Spinal cord (tissue), 10 donors: ENCODE results near the gene FBRSL1. TPM values are rescaled to one million over a fixed set of nuclear protein-coding genes. Genes with fewer than 3 reads are reported as not detected.

Source experiments
- DNase-seq, 6 donors: peaks; one replicate each; pipeline versions ENCODE4 v3.0.0 to v3.0.0-alpha.2; 2013 to 2015; ENCODE audit warnings: low spot score in 6 of 6, low read depth in 4 of 6
- H3K27ac ChIP-seq: one replicate; pipeline ENCODE4 v1.5.1; 2013; ENCODE audit warnings: low read depth, low read length, control low read depth
- H3K27me3 ChIP-seq: one replicate; pipeline ENCODE4 v1.6.1; 2013; ENCODE audit warnings: low read length; ENCODE audit not compliant: control insufficient read depth, insufficient read depth
- H3K36me3 ChIP-seq: one replicate; pipeline ENCODE4 v1.6.1; 2013; ENCODE audit warnings: low read length; ENCODE audit not compliant: control insufficient read depth, insufficient read depth
- H3K4me1 ChIP-seq: one replicate; pipeline ENCODE4 v1.6.1; 2013; ENCODE audit warnings: low read length; ENCODE audit not compliant: control insufficient read depth, insufficient read depth
- H3K4me3 ChIP-seq: one replicate; pipeline ENCODE4 v1.5.1; 2013; ENCODE audit warnings: low read depth, low read length, control low read depth
- H3K9me3 ChIP-seq: one replicate; pipeline ENCODE4 v1.6.1; 2013; ENCODE audit warnings: low read length; ENCODE audit not compliant: control insufficient read depth, insufficient read depth
- WGBS: methylation state at CpG from one replicate; pipeline ENCODE4 v1.1.5; 2013; ENCODE audit warnings: missing lambda C conversion rate; ENCODE audit not compliant: insufficient coverage; 5-methylcytosine and 5-hydroxymethylcytosine counted together
- polyA plus RNA-seq, 2 donors: library from polyadenylated mRNA; unstranded; fragments of 120-200 nt; gene quantifications; one replicate each; pipeline ENCODE4 v1.2.1, GENCODE V29; 2013; ENCODE audit not compliant: insufficient read length in 2 of 2
- total RNA-seq, 2 donors: library from RNA; depleted of rRNA in 1 of 2; stranded (reverse); fragments of 120-200 nt in 1 of 2; fragments of >200 nt in 1 of 2; gene quantifications; one replicate each; pipeline versions ENCODE4 v1.2.3 to v1.2.4, GENCODE V29; 2013 to 2014
- donor health status: healthy.

Gene FBRSL1
- total and polyA plus RNA-seq, 4 donors, result 4.1 to 106 (median 54.0) TPM

- no peaks in the 10 kb centered on the region for H3K27me3 ChIP-seq
- peaks cover 41% of the 10 kb centered on the region for H3K4me1 ChIP-seq
- DNase-seq, result no peak
- no peak overlapping the region for H3K27ac ChIP-seq
- peaks cover 3% of the 10 kb centered on the region for H3K36me3 ChIP-seq
- no peaks in the 10 kb centered on the region for H3K9me3 ChIP-seq
- 95% methylated on average over 14 of the region's 14 CpGs for WGBS
- H3K4me3 ChIP-seq, result no peak overlapping the region
These were observed 42.6 kb upstream of the FBRSL1 start for GRCh38 chr12:132447327-132447720.

DNA sequence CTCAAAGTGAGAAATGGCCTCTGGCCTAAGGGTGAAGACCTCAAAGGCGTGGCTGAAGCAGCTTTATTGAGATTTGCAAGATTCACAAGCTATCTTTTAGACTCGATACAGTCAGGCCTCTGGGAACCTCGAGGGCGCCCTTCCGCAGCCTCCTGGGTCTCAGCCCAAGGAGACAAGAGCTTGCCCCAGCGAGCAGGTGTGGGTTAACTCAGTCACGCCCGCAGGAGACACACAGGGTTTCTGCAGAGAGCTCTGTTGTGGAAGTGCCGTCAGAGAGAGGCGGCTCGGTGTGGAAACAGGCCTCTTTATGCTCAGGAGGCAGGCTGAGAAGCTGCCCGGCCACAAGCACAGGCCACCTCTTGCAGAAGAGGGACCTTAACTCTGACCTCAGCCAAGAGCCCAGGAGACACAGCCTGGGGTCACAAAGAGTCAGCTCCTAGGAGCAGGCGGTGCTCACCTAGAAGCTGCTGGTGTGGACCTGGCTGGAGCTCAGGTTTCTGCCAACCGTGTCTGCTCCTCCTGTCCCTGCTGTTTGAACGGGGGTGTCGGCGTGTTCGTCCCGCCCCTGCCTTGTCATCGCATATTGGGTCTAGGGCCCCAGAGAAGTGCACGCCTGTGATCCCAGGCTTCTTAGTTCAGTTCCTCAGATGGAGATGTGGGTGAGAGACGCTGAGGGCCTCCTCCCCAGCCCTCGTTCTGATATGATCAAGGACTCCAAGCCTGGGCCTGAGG lies 42.1 kb upstream of the FBRSL1 start:
- DNase-seq, result no peak
- Histone ChIP-seq H3K27me3 (no peaks in the 10 kb centered on the region), H3K4me1 (peaks cover 41% of the 10 kb centered on the region), H3K27ac (no peak overlapping the region), H3K4me3 (no peak overlapping the region), H3K36me3 (peaks cover 3% of the 10 kb centered on the region), H3K9me3 (no peaks in the 10 kb centered on the region)
- WGBS, result 90% methylated on average over 23 of the region's 23 CpGs

DNA sequence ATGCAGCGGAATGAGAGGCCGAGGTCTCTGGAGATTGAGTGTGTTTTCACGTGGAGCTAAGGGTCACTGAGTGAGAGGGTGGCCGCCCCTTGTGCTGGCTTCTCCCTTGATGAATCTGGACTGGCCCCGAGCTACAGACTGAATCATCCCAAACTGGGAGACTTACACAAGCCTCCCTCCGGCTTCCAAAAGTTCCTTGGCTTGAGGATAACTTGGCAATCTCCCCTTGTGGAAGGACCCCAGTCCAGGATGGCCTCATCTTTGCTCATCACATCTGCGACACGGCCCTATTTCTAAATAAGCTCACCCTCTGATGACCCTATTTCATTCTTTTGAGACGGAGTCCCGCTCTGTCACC lies 41.5 kb upstream of the FBRSL1 start:
- WGBS, result 92% methylated on average over 10 of the region's 10 CpGs
- H3K4me3 ChIP-seq, result no peak overlapping the region
- H3K36me3 ChIP-seq, result peaks cover 3% of the 10 kb centered on the region
- H3K4me1 ChIP-seq, result peaks cover 41% of the 10 kb centered on the region
- H3K27ac ChIP-seq, result no peak overlapping the region
- H3K27me3 ChIP-seq, result no peaks in the 10 kb centered on the region
- DNase-seq, result no peak
- H3K9me3 ChIP-seq, result no peaks in the 10 kb centered on the region

DNA sequence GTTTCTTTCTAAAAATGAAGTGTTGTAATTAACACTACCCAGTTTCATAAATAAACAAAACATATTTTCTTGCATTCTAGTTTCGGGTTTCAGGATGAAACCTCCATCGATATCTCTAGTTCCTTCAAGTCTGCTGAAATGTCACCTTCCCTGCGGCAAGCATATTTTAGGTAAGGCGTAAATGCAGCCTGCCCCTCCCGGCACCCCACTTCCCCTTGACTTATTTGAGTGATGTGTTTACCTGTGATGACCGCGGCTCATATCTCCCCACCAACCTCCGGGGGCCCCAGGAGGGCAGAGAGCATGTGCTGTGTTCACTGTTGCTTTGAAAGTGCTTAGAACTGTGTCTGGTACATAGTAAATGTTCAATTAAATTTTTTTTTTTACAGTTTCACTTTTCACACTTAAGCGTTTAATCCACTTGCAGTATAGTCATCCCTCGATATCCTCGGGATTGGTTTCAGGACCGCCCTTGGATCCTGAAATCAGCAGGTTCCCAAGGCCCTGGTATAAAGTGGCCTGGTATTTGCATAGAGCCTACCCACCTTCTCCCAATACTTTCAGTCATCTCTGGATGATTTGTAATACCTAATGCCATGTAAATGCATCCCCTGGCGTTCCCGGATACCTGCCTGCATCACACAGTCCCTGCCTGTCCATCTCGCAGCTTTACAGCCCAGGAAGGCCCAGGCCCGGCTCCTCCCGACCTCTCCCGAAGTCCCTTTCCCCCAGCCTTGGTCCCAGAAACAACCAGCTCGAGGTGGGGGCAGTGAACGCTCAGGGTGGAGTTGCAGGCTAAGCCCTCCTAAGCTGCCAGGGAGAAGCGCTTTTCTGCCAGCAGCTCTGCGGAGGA lies 40.2 kb upstream of the FBRSL1 start:
- WGBS, result 37% methylated on average over 13 of the region's 22 CpGs
- peak overlapping the region; percentile 25 for H3K27ac ChIP-seq
- DNase-seq, result no peak
- H3K4me1 ChIP-seq, result peaks cover 32% of the 10 kb centered on the region
- H3K4me3 ChIP-seq, result no peak overlapping the region
- H3K9me3 ChIP-seq, result no peaks in the 10 kb centered on the region
- H3K36me3 ChIP-seq, result peaks cover 3% of the 10 kb centered on the region
- H3K27me3 ChIP-seq, result no peaks in the 10 kb centered on the region

GRCh38 chr12:132450418-132451171 lies 39.4 kb upstream of the FBRSL1 start:
- Histone ChIP-seq H3K9me3 (no peaks in the 10 kb centered on the region), H3K4me3 (no peak overlapping the region), H3K27ac (peak overlapping the region; percentile 25), H3K36me3 (peaks cover 3% of the 10 kb centered on the region), H3K27me3 (no peaks in the 10 kb centered on the region), H3K4me1 (peaks cover 26% of the 10 kb centered on the region)
- 21% methylated on average over 22 of the region's 22 CpGs for WGBS
- DNase-seq, result peak in 3 of 6 donors; percentile 54 to 89 (median 85)

- Histone ChIP-seq H3K4me3 (no peak overlapping the region), H3K27ac (no peak overlapping the region), H3K27me3 (no peaks in the 10 kb centered on the region), H3K9me3 (no peaks in the 10 kb centered on the region), H3K36me3 (peaks cover 3% of the 10 kb centered on the region), H3K4me1 (peaks cover 19% of the 10 kb centered on the region)
- WGBS, result 79% methylated on average over 21 of the region's 35 CpGs
- no peak for DNase-seq
These were observed 38.6 kb upstream of the FBRSL1 start for GRCh38 chr12:132451172-132451835.

- no peak overlapping the region for H3K27ac ChIP-seq
- peaks cover 19% of the 10 kb centered on the region for H3K4me1 ChIP-seq
- 93% methylated on average over 10 of the region's 10 CpGs for WGBS
- H3K9me3 ChIP-seq, result no peaks in the 10 kb centered on the region
- H3K36me3 ChIP-seq, result peaks cover 3% of the 10 kb centered on the region
- H3K4me3 ChIP-seq, result no peak overlapping the region
- H3K27me3 ChIP-seq, result no peaks in the 10 kb centered on the region
- DNase-seq, result no peak
These were observed 38.1 kb upstream of the FBRSL1 start for GRCh38 chr12:132451836-132452195.

- 88% methylated on average over 18 of the region's 21 CpGs for WGBS
- Histone ChIP-seq H3K4me1 (peaks cover 19% of the 10 kb centered on the region), H3K27ac (no peak overlapping the region), H3K4me3 (no peak overlapping the region), H3K36me3 (peaks cover 3% of the 10 kb centered on the region), H3K27me3 (no peaks in the 10 kb centered on the region), H3K9me3 (no peaks in the 10 kb centered on the region)
- DNase-seq, result no peak
These were observed 37.2 kb upstream of the FBRSL1 start for GRCh38 chr12:132452596-132453350.
